ENCODE results near the gene TTC7B.
"Not testable (repeated sequence)": the region's sequence is repeated elsewhere in the genome, so short reads cannot be mapped to it uniquely, and the experiment has no call there.

Gene TTC7B

GRCh38 chr14:90531497-90531896 is 284.7 kb downstream of the TTC7B start:
- DNase-seq (ENCODE audit: low read depth) = no peak
- H3K4me3 ChIP-seq (ENCODE audit: low read depth, low read length) = no peak overlapping the region
- TF ChIP-seq POLR2A (IDR thresholded peaks at IDR 0.05; ENCODE audit: extremely low read depth, insufficient read length) (no peak), CTCF (IDR thresholded peaks at IDR 0.05; ENCODE audit: low read depth, low read length) (no peak), MAX (IDR thresholded peaks at IDR 0.05; ENCODE audit: low read depth, low read length) (no peak), MYC (IDR thresholded peaks at IDR 0.05; ENCODE audit: low read depth, low read length) (no peak)

- H3K4me3 ChIP-seq (ENCODE audit: low read depth, low read length) = no peak overlapping the region
- no peak for DNase-seq (ENCODE audit: low read depth)
Observed at GRCh38 chr14:90530523-90530922, 285.7 kb downstream of the TTC7B start.

GRCh38 chr14:90527978-90528377 is 288.3 kb downstream of the TTC7B start:
- no peak for DNase-seq (ENCODE audit: low read depth)
- TF ChIP-seq POLR2A (IDR thresholded peaks at IDR 0.05; ENCODE audit: extremely low read depth, insufficient read length) = no peak
- no peak for TF ChIP-seq MYC (IDR thresholded peaks at IDR 0.05; ENCODE audit: low read depth, low read length)
- no peak for TF ChIP-seq CTCF (IDR thresholded peaks at IDR 0.05; ENCODE audit: low read depth, low read length)
- no peak for TF ChIP-seq MAX (IDR thresholded peaks at IDR 0.05; ENCODE audit: low read depth, low read length)
- H3K4me3 ChIP-seq (ENCODE audit: low read depth, low read length) = no peak overlapping the region

More at GRCh38 chr14:90530523-90530922, 285.7 kb downstream of the TTC7B start:
- no peak for TF ChIP-seq MYC (IDR thresholded peaks at IDR 0.05; ENCODE audit: low read depth, low read length)
- no peak for TF ChIP-seq CTCF (IDR thresholded peaks at IDR 0.05; ENCODE audit: low read depth, low read length)
- no peak for TF ChIP-seq MAX (IDR thresholded peaks at IDR 0.05; ENCODE audit: low read depth, low read length)
- TF ChIP-seq POLR2A (IDR thresholded peaks at IDR 0.05; ENCODE audit: extremely low read depth, insufficient read length) = no peak

GRCh38 chr14:90526536-90526935 is 289.7 kb downstream of the TTC7B start:
- H3K4me3 ChIP-seq (ENCODE audit: low read depth, low read length); DNase-seq (ENCODE audit: low read depth): not testable (repeated sequence)

- not testable (repeated sequence) for H3K4me3 ChIP-seq (ENCODE audit: low read depth, low read length); DNase-seq (ENCODE audit: low read depth)
Observed at GRCh38 chr14:90525353-90526028, 290.7 kb downstream of the TTC7B start.

GRCh38 chr14:90523961-90524875 is 292.0 kb downstream of the TTC7B start:
- TF ChIP-seq MYC (IDR thresholded peaks at IDR 0.05; ENCODE audit: low read depth, low read length) (no peak), CTCF (IDR thresholded peaks at IDR 0.05; ENCODE audit: low read depth, low read length) (no peak), MAX (IDR thresholded peaks at IDR 0.05; ENCODE audit: low read depth, low read length) (no peak), POLR2A (IDR thresholded peaks at IDR 0.05; ENCODE audit: extremely low read depth, insufficient read length) (no peak)
- no peak for DNase-seq (ENCODE audit: low read depth)
- no peak overlapping the region for H3K4me3 ChIP-seq (ENCODE audit: low read depth, low read length)

Data from NB4 (cell line).